OCI-LY1 (cell line): ENCODE measurements around the gene IDH3A.

Experiments used
- H2AFZ ChIP-seq: fragments of 200-600 bp; sonication (generic), shearing (Covaris generic); 2 replicates; pipeline ENCODE4 v1.6.0; 2014; ENCODE audit warnings: antibody characterized with exemption, mild to moderate bottlenecking, low read length
- H3F3A ChIP-seq: fragments of 200-600 bp; sonication (generic), shearing (Covaris generic); 2 replicates; pipeline ENCODE4 v1.6.0; 2014; ENCODE audit warnings: mild to moderate bottlenecking, antibody characterized with exemption, low read length, moderate library complexity; ENCODE audit not compliant: insufficient read depth
- H3K27ac ChIP-seq: fragments of 200-600 bp; sonication (generic); 2 replicates; pipeline ENCODE4 v1.5.1; 2014; ENCODE audit warnings: low read length, mixed run types, mild to moderate bottlenecking, low read depth; ENCODE audit not compliant: poor library complexity, severe bottlenecking
- H3K27me3 ChIP-seq: fragments of 200-600 bp; sonication (generic); 2 replicates; pipeline ENCODE4 v1.6.0; 2014; ENCODE audit warnings: antibody characterized with exemption, mild to moderate bottlenecking, low read length, moderate library complexity; ENCODE audit not compliant: insufficient read depth
- H3K36me3 ChIP-seq: fragments of 200-600 bp; sonication (generic); 2 replicates; pipeline ENCODE4 v1.6.1; 2014; ENCODE audit warnings: mild to moderate bottlenecking, antibody characterized with exemption, low read length, moderate library complexity, mixed read lengths; ENCODE audit not compliant: insufficient read depth
- H3K4me1 ChIP-seq: fragments of 200-600 bp; sonication (generic); 2 replicates; pipeline ENCODE4 v1.5.1; 2014; ENCODE audit warnings: mild to moderate bottlenecking, low read length, moderate library complexity; ENCODE audit not compliant: insufficient read depth, severe bottlenecking
- H3K4me2 ChIP-seq: fragments of 200-600 bp; sonication (generic), shearing (Covaris generic); 2 replicates; pipeline ENCODE4 v1.6.1; 2014; ENCODE audit warnings: low read length
- H3K4me3 ChIP-seq: fragments of 200-600 bp; sonication (generic); 2 replicates; pipeline ENCODE4 v1.5.1; 2014; ENCODE audit warnings: low read length, low read depth, mild to moderate bottlenecking, mixed read lengths; ENCODE audit not compliant: poor library complexity, severe bottlenecking
- H3K79me2 ChIP-seq: fragments of 200-600 bp; shearing (Covaris generic); 2 replicates; pipeline ENCODE4 v1.6.1; 2016; ENCODE audit warnings: mixed run types, low read length, mixed read lengths; ENCODE audit not compliant: insufficient read depth
- H3K9ac ChIP-seq: fragments of 200-600 bp; sonication (generic), shearing (Covaris generic); 2 replicates; pipeline ENCODE4 v1.6.1; 2014; ENCODE audit warnings: mild to moderate bottlenecking, low read length, mixed read lengths
- H3K9me2 ChIP-seq: fragments of 200-600 bp; sonication (generic), shearing (Covaris generic); 2 replicates; pipeline ENCODE4 v1.6.1; 2014; ENCODE audit warnings: low read depth, mild to moderate bottlenecking, low read length, mixed read lengths
- H3K9me3 ChIP-seq: fragments of 200-600 bp; shearing (Covaris generic); 2 replicates; pipeline ENCODE4 v1.6.1; 2014; ENCODE audit warnings: low read length, mixed read lengths
- H4K20me1 ChIP-seq: fragments of 200-600 bp; sonication (generic), shearing (Covaris generic); 2 replicates; pipeline ENCODE4 v1.6.0; 2016; ENCODE audit warnings: mild to moderate bottlenecking, low read length; ENCODE audit not compliant: insufficient read depth
- EZH2 ChIP-seq: fragments of 200-600 bp; sonication (generic), shearing (Covaris generic); IDR thresholded peaks from 2 replicates; pipeline ENCODE4 v1.8.0; 2017; ENCODE audit warnings: borderline replicate concordance, mixed run types, mild to moderate bottlenecking, antibody characterized with exemption, low read length, moderate library complexity, mixed read lengths
- TF ChIP-seq, protein P1 (sequence below): fragments of 200-600 bp; sonication (generic), shearing (Covaris generic); IDR thresholded peaks from 2 replicates; pipeline ENCODE4 v1.5.1; 2017; ENCODE audit warnings: mild to moderate bottlenecking, antibody characterized with exemption, low read length, moderate library complexity, mixed read lengths

Gene IDH3A

DNA sequence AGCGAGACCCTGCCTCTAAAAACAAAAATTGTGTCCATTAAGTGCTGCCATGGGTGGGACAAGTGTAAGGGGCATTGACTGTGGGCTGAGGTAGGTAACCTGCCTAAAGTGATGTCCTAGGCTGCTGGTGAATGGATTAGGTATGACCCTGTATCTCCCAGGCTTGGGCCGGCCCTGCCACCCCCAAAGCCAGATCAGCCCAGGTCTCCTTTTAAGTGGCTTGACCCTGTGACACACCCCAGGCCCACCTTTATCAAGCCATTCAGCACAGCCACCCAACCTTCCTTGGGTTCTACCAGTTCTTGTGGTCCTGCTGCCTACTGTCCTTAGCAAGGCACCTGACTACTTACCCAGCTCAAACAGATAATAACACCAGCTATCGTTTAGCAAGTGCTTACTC lies 36.6 kb upstream of the IDH3A start:
- H3K27ac ChIP-seq: no peak overlapping the region
- no peaks in the 10 kb centered on the region for H3K36me3 ChIP-seq
- no peaks in the 10 kb centered on the region for H3K27me3 ChIP-seq
- no peaks in the 10 kb centered on the region for H3K9me2 ChIP-seq
- no peaks in the 10 kb centered on the region for H3F3A ChIP-seq
- TF ChIP-seq, protein P1, sequence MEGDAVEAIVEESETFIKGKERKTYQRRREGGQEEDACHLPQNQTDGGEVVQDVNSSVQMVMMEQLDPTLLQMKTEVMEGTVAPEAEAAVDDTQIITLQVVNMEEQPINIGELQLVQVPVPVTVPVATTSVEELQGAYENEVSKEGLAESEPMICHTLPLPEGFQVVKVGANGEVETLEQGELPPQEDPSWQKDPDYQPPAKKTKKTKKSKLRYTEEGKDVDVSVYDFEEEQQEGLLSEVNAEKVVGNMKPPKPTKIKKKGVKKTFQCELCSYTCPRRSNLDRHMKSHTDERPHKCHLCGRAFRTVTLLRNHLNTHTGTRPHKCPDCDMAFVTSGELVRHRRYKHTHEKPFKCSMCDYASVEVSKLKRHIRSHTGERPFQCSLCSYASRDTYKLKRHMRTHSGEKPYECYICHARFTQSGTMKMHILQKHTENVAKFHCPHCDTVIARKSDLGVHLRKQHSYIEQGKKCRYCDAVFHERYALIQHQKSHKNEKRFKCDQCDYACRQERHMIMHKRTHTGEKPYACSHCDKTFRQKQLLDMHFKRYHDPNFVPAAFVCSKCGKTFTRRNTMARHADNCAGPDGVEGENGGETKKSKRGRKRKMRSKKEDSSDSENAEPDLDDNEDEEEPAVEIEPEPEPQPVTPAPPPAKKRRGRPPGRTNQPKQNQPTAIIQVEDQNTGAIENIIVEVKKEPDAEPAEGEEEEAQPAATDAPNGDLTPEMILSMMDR: no peak
- no peak for TF ChIP-seq EZH2
- no peaks in the 10 kb centered on the region for H3K4me1 ChIP-seq
- no peak overlapping the region for H3K4me3 ChIP-seq
- no peak overlapping the region for H3K4me2 ChIP-seq
- H2AFZ ChIP-seq: no peak overlapping the region
- no peaks in the 10 kb centered on the region for H3K79me2 ChIP-seq
- H3K9me3 ChIP-seq: no peaks in the 10 kb centered on the region
- H3K9ac ChIP-seq: no peak overlapping the region
- no peaks in the 10 kb centered on the region for H4K20me1 ChIP-seq

DNA sequence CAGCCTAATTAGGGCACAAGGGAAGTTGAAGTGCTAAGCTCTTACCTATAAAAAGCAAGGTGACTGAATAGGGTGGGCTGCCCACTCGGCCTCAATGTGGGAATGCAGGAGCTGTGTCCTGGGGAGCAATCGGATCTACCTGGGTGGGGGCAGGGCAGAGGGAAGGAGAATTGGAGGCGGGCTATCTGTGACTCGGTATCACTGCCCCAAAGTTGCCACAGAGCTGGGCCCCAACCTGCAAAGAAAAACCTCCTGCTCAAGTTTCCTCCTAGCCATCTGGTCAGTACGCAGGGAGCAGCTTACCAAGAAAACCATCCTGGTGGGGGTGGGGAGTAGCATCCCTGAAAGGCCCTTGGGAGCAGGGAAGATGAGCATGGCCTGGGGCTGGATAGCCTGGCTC lies 28.6 kb upstream of the IDH3A start:
- no peaks in the 10 kb centered on the region for H3K27me3 ChIP-seq
- H3K27ac ChIP-seq: no peak overlapping the region
- H3K9me2 ChIP-seq: no peaks in the 10 kb centered on the region
- H3K79me2 ChIP-seq: no peaks in the 10 kb centered on the region
- no peaks in the 10 kb centered on the region for H3K9me3 ChIP-seq
- no peaks in the 10 kb centered on the region for H3F3A ChIP-seq
- H3K9ac ChIP-seq: no peak overlapping the region
- TF ChIP-seq EZH2: no peak
- TF ChIP-seq, protein P1: no peak
- H3K4me1 ChIP-seq: no peaks in the 10 kb centered on the region
- no peak overlapping the region for H3K4me3 ChIP-seq
- no peaks in the 10 kb centered on the region for H3K36me3 ChIP-seq
- no peak overlapping the region for H3K4me2 ChIP-seq
- no peaks in the 10 kb centered on the region for H4K20me1 ChIP-seq
- no peak overlapping the region for H2AFZ ChIP-seq

DNA sequence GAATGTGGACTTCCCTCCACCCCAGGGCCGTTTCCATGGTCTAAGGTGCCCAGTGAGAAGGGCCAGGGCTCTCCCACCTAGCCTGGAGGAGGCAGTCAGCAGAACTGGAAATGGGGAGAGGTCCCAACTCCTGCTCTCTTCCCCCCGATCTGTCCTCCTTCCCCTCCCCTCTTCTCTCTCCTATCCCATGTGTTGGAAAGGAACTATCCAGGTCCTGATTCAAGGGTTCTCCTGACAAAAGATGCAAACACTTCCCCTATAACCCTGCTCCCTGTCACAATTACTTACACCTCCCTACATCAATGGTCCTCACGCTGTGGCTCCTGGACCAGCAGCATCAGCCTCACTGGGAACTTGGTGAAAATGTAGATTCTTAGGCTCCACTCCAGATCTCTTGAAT lies 23.9 kb upstream of the IDH3A start:
- Histone ChIP-seq H3K4me3 (no peak overlapping the region), H3K4me2 (no peak overlapping the region), H4K20me1 (no peaks in the 10 kb centered on the region), H3K27me3 (no peaks in the 10 kb centered on the region), H3K79me2 (no peaks in the 10 kb centered on the region), H3K9ac (no peak overlapping the region), H3K9me2 (no peaks in the 10 kb centered on the region), H3K36me3 (no peaks in the 10 kb centered on the region), H3K27ac (no peak overlapping the region), H3K9me3 (no peaks in the 10 kb centered on the region), H3K4me1 (no peaks in the 10 kb centered on the region), H3F3A (no peaks in the 10 kb centered on the region), H2AFZ (no peak overlapping the region)
- TF ChIP-seq, protein P1: no peak
- no peak for TF ChIP-seq EZH2
